HepG2 (cell line): ENCODE measurements around the gene NFE2. TPM values are rescaled to one million over a fixed set of nuclear protein-coding genes. Genes with fewer than 3 reads are reported as not detected.

Source experiments
- EHMT2 ChIP-seq: fragments of 200-600 bp; sonication (generic); IDR thresholded peaks from 2 replicates; pipeline ENCODE4 v1.7.0; 2017; ENCODE audit warnings: antibody characterized with exemption, low read depth, low read length, borderline replicate concordance
- HDAC6 ChIP-seq: fragments of 200-600 bp; sonication (generic); IDR thresholded peaks from 2 replicates; pipeline ENCODE4 v1.7.0; 2017; ENCODE audit warnings: mild to moderate bottlenecking, antibody characterized with exemption, low read length, low read depth
- IKZF1 ChIP-seq: fragments of 450-650 bp; IDR thresholded peaks from 2 replicates; pipeline ENCODE4 v1.7.1; 2016
- KAT7 ChIP-seq: IDR thresholded peaks from 2 replicates; pipeline ENCODE4 v1.6.1; 2018; ENCODE audit warnings: borderline replicate concordance, missing compliant biosample characterization
- NCOA5 ChIP-seq: sonication (generic); formaldehyde crosslinking; IDR thresholded peaks from 2 replicates; pipeline ENCODE4 v1.4.0; 2020; ENCODE audit warnings: missing genetic modification reagents
- NFE2 ChIP-seq: sonication (generic); formaldehyde crosslinking; IDR thresholded peaks from 2 replicates; pipeline ENCODE4 v1.4.0; 2020; ENCODE audit warnings: missing genetic modification reagents
- POLR2G ChIP-seq: fragments of 200-400 bp; formaldehyde crosslinking; IDR thresholded peaks from 2 replicates; pipeline ENCODE4 v1.6.1; 2018; ENCODE audit warnings: mild to moderate bottlenecking, low read depth, low read length, moderate library complexity
- SMC3 ChIP-seq: IDR thresholded peaks from 2 replicates; pipeline ENCODE4 v1.6.1; 2011; ENCODE audit warnings: low read length, improper control_type of control experiment
- TAF15 ChIP-seq: fragments of 200-400 bp; formaldehyde crosslinking; IDR thresholded peaks from one replicate; pipeline ENCODE4 v1.6.1; 2018; ENCODE audit warnings: mild to moderate bottlenecking, low read depth, low read length; ENCODE audit not compliant: poor library complexity, severe bottlenecking
- ZC3H4 ChIP-seq: sonication (generic); formaldehyde crosslinking; IDR thresholded peaks from 2 replicates; pipeline ENCODE4 v1.4.0; 2020; ENCODE audit warnings: missing genetic modification reagents, borderline replicate concordance
- ZNF205 ChIP-seq: IDR thresholded peaks from 2 replicates; pipeline ENCODE4 v1.6.1; 2018; ENCODE audit warnings: missing biosample characterization, missing genetic modification reagents
- ZNF256 ChIP-seq: sonication (generic); formaldehyde crosslinking; conservative IDR thresholded peaks from 2 replicates; pipeline ENCODE4 v1.4.0; 2020; ENCODE audit warnings: missing genetic modification reagents
- ZNF3 ChIP-seq: IDR thresholded peaks from 2 replicates; pipeline ENCODE4 v1.7.0; 2017; ENCODE audit warnings: inconsistent platforms
- ZNF552 ChIP-seq: sonication (generic); formaldehyde crosslinking; IDR thresholded peaks from 2 replicates; pipeline ENCODE4 v1.9.0; 2022; ENCODE audit warnings: missing genetic modification reagents, mild to moderate bottlenecking, borderline replicate concordance
- ZNF629 ChIP-seq: sonication (generic); formaldehyde crosslinking; conservative IDR thresholded peaks from 2 replicates; pipeline ENCODE4 v1.5.0; 2020; ENCODE audit warnings: missing genetic modification reagents
- polyA plus RNA-seq, 8 experiments: library from polyadenylated mRNA; depleted of rRNA in 3 of 8; stranded (reverse) in 7 of 8; unstranded in 1 of 8; fragments of >200 nt; fragmentation: Illumina TruSeq in 4 of 8; extraction: Trizol in 4 of 8; gene quantifications; 2 replicates each; pipeline versions ENCODE4 v1.2.1 to v1.2.3, GENCODE V29; 2011 to 2016; ENCODE audit warnings: low read depth in 4 of 8, missing spikeins in 1 of 8, mixed read lengths in 1 of 8; ENCODE audit not compliant: insufficient read depth in 1 of 8
- total RNA-seq, 5 experiments: library from RNA; depleted of rRNA; stranded (reverse); fragments of >200 nt; fragmentation: Illumina TruSeq; extraction: Trizol; gene quantifications; 2 replicates each; pipeline ENCODE4 v1.2.3, GENCODE V29; 2016; ENCODE audit warnings: low read depth in 1 of 5
- TF ChIP-seq, protein P1 (sequence below): sonication (generic); formaldehyde crosslinking; IDR thresholded peaks from 2 replicates; pipeline ENCODE4 v1.9.0; 2021; ENCODE audit warnings: missing genetic modification reagents, borderline replicate concordance
- TF ChIP-seq, protein P2 (sequence below): sonication (generic); formaldehyde crosslinking; IDR thresholded peaks from 2 replicates; pipeline ENCODE4 v1.5.0; 2020; ENCODE audit warnings: mild to moderate bottlenecking, missing genetic modification reagents
- TF ChIP-seq, protein P3 (sequence below): IDR thresholded peaks from 2 replicates; pipeline ENCODE4 v1.6.1; 2016; ENCODE audit warnings: missing compliant biosample characterization, missing genetic modification reagents, borderline replicate concordance
- TF ChIP-seq, protein P4 (sequence below): sonication (generic); formaldehyde crosslinking; IDR thresholded peaks from 2 replicates; pipeline ENCODE4 v1.8.1; 2022; ENCODE audit warnings: mild to moderate bottlenecking, missing genetic modification reagents
- TF ChIP-seq, protein P5 (sequence below): sonication (generic); formaldehyde crosslinking; conservative IDR thresholded peaks from 2 replicates; pipeline ENCODE4 v1.5.0; 2020; ENCODE audit warnings: missing genetic modification reagents

Gene NFE2
- total and polyA plus RNA-seq, 2 of the 13 experiments (the other 11 are each of a cell fraction or from before 2014, with no cell fraction given): 4.5 to 7.8 TPM

DNA sequence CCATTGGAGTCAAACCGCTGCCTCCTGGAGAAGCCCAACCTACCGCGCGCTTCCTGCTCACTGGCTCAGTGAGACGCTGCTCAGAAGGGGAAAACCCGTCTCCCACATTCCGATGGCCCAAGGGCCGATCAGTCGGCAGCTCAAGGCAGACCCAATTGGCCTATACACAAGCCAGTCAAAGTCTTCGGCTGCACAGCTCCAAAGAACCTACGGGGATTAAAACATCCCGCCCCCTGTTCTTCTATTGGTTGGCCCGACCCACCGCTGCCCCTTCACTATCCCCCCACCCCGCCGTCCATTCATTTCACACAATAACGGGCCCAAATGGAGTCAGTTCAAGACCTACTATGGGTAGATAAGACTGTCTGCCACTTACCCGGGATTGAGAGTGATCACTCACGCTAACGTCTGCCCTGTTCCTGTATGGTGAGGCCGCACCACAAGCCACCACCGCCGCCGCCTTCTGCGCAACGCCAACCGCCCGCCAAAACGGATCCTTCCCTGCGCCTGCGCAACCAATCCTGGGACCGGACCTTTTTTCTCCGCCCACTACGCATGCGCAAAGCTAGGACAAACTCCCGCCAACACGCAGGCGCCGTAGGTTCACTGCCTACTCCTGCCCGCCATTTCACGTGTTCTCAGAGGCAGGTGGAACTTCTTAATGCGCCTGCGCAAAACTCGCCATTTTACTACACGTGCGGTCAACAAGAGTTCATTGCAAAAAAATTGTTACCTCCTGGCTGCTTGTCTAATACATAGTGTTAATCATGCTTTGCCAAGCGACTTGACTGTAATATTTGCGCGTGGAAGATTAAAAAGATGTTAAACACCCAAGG, 21.0 kb downstream of the NFE2 start, which contains the start of gene CBX5 (continued):
- TF ChIP-seq ZC3H4 (CRISPR knock-in tag) (0 out of 2 replicates have a peak, but pooled peaks have one; percentile 48), EHMT2 (peak; percentile 69; the same call in 1 of the 2 replicates), NCOA5 (CRISPR knock-in tag) (no peak), ZNF3 (CRISPR knock-in tag) (no peak), TAF15 (no peak), ZNF205 (CRISPR knock-in tag) (peak; percentile 50; the same call in 1 of the 2 replicates), KAT7 (CRISPR knock-in tag) (no peak), POLR2G (peak; percentile 97), ZNF552 (CRISPR knock-in tag) (peak; percentile 92), ZNF256 (CRISPR knock-in tag) (no peak), IKZF1 (no peak), ZNF629 (no peak), SMC3 (no peak), NFE2 (CRISPR knock-in tag) (no peak), HDAC6 (no peak)
- TF ChIP-seq, protein P1, sequence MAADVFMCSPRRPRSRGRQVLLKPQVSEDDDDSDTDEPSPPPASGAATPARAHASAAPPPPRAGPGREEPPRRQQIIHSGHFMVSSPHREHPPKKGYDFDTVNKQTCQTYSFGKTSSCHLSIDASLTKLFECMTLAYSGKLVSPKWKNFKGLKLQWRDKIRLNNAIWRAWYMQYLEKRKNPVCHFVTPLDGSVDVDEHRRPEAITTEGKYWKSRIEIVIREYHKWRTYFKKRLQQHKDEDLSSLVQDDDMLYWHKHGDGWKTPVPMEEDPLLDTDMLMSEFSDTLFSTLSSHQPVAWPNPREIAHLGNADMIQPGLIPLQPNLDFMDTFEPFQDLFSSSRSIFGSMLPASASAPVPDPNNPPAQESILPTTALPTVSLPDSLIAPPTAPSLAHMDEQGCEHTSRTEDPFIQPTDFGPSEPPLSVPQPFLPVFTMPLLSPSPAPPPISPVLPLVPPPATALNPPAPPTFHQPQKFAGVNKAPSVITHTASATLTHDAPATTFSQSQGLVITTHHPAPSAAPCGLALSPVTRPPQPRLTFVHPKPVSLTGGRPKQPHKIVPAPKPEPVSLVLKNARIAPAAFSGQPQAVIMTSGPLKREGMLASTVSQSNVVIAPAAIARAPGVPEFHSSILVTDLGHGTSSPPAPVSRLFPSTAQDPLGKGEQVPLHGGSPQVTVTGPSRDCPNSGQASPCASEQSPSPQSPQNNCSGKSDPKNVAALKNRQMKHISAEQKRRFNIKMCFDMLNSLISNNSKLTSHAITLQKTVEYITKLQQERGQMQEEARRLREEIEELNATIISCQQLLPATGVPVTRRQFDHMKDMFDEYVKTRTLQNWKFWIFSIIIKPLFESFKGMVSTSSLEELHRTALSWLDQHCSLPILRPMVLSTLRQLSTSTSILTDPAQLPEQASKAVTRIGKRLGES (CRISPR knock-in tag): no peak
- TF ChIP-seq, protein P2, sequence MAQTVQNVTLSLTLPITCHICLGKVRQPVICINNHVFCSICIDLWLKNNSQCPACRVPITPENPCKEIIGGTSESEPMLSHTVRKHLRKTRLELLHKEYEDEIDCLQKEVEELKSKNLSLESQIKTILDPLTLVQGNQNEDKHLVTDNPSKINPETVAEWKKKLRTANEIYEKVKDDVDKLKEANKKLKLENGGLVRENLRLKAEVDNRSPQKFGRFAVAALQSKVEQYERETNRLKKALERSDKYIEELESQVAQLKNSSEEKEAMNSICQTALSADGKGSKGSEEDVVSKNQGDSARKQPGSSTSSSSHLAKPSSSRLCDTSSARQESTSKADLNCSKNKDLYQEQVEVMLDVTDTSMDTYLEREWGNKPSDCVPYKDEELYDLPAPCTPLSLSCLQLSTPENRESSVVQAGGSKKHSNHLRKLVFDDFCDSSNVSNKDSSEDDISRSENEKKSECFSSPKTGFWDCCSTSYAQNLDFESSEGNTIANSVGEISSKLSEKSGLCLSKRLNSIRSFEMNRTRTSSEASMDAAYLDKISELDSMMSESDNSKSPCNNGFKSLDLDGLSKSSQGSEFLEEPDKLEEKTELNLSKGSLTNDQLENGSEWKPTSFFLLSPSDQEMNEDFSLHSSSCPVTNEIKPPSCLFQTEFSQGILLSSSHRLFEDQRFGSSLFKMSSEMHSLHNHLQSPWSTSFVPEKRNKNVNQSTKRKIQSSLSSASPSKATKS (CRISPR knock-in tag): no peak
- TF ChIP-seq, protein P3, sequence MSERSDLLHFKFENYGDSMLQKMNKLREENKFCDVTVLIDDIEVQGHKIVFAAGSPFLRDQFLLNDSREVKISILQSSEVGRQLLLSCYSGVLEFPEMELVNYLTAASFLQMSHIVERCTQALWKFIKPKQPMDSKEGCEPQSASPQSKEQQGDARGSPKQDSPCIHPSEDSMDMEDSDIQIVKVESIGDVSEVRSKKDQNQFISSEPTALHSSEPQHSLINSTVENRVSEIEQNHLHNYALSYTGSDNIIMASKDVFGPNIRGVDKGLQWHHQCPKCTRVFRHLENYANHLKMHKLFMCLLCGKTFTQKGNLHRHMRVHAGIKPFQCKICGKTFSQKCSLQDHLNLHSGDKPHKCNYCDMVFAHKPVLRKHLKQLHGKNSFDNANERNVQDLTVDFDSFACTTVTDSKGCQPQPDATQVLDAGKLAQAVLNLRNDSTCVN: no peak; the same call in 1 of the 2 replicates
- TF ChIP-seq, protein P4, sequence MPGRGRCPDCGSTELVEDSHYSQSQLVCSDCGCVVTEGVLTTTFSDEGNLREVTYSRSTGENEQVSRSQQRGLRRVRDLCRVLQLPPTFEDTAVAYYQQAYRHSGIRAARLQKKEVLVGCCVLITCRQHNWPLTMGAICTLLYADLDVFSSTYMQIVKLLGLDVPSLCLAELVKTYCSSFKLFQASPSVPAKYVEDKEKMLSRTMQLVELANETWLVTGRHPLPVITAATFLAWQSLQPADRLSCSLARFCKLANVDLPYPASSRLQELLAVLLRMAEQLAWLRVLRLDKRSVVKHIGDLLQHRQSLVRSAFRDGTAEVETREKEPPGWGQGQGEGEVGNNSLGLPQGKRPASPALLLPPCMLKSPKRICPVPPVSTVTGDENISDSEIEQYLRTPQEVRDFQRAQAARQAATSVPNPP (CRISPR knock-in tag): peak; percentile 89; the same call in 1 of the 2 replicates
- TF ChIP-seq, protein P5, sequence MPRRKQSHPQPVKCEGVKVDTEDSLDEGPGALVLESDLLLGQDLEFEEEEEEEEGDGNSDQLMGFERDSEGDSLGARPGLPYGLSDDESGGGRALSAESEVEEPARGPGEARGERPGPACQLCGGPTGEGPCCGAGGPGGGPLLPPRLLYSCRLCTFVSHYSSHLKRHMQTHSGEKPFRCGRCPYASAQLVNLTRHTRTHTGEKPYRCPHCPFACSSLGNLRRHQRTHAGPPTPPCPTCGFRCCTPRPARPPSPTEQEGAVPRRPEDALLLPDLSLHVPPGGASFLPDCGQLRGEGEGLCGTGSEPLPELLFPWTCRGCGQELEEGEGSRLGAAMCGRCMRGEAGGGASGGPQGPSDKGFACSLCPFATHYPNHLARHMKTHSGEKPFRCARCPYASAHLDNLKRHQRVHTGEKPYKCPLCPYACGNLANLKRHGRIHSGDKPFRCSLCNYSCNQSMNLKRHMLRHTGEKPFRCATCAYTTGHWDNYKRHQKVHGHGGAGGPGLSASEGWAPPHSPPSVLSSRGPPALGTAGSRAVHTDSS (CRISPR knock-in tag): no peak
